Measurements from ENCODE around the gene IL1RAPL1.
"Not testable (repeated sequence)": the region's sequence is repeated elsewhere in the genome, so short reads cannot be mapped to it uniquely, and the experiment has no call there.

The IL1RAPL1 gene

DNA sequence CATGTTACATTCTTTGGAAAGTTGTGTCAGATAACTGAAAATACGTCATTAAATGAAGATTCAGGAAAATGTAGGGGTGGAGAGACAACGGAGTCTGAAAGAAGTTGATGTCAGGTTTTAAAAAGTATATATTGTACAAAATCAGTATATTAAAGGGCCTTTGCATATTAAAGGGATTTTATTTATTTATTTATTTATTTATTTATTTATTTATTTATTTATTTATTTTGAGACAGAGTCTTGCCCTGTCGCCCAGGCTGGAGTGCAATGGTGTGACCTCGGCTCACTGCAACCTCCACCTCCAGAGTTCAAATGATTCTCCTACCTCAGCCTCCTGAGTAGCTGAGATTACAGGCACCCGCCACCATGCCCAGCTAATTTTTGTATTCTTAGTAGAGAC is 213.4 kb downstream of the IL1RAPL1 start:
- DNase-seq, result not testable (repeated sequence)

DNA sequence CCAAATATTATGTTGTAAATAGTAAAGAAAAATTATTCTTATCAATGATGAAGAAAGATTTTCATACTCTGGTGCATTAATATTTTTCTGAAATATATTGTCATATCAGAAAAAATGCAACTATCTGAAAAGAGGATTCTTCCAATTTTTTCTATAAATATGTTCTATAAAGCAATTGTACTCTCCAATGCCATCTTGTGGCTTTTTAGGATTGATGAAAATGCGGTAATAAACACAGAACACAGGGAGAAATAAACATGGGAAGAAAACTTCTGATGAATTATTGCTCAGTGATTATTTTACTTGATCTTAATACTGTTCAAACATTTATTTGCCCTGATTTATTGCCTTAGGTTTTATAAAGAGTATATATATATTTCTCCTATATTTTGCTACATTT is 215.4 kb downstream of the IL1RAPL1 start:
- DNase-seq, result no peak

- DNase-seq, result no peak
These were observed 248.7 kb downstream of the IL1RAPL1 start for GRCh38 chrX:28835991-28836390.

DNA sequence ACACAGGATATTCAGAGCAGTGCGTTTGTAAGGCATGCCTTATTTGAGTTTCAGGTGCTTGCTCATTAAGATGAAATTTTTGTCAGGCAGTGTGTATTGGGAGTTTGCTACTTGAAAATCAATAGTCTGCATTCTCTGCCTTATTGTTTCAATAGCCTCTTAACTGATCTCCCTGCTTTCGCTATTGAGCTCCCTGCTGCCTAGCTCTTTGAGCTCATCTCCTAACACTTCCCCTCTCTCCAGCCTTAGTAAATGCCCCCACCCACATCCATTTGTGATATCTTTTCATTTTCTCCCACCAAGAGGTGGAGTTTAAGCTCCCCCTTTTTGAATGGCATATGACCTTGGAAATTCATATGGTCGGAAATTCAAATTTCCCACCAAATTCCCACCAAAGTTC is 256.6 kb downstream of the IL1RAPL1 start:
- no peak for DNase-seq

DNA sequence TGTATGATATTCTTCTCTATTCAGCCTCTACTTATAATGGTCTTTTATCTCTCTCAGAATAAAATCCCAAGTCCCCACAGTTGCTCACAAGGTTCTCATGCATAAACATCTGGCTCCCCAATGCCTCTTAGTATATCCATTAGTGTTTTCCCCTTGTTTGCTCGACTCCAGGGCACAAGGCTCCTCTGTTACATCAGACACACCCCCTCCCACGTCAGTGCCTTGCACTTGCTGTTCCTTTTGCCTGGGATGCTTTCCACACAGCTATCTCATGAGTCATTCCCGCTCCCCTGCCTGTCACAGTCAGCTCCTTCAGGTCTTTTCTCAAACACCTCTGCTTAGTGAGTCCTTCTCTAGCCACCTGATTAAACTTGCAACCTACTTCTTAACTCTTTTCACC is 260.2 kb downstream of the IL1RAPL1 start:
- DNase-seq, result peak; percentile 78

DNA sequence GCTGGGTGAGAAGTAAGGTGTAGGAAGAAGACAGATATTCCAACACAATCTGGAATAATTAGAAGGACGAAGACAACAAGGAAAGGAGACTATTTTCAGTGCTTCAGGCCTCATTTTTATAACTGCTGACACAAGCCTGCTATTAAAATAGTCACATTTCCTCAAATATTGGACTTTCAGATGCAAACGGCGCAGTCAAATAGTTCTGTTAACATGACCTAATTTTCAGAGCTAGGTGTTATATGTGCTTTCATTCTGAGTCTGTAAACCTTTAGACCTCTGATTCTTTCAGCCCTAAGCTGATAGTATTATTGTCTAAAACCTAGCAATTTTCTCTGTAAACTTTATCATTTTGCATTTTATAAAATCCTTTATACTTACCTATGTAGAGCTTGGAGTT is 261.5 kb downstream of the IL1RAPL1 start:
- no peak for DNase-seq

DNA sequence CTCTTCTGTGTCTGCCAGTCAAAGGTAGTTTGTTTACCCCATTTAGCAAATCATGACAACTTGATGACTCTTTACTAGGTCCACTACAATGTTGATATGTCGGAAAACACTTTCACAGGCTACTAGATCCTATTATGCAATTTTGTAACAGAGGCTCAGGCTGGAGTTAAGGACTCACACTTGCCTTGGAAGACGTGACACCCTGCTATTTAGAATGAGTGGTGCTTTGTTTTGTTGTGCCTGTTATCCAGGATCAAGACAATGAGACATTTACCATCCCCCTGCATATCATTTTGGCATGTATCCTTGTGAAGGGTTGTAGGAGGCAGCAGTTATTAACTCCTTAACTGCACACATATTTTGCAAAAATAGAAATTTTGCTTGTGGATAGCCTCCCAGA is 263.7 kb downstream of the IL1RAPL1 start:
- no peak for DNase-seq

- DNase-seq, result no peak
These were observed 264.6 kb downstream of the IL1RAPL1 start for GRCh38 chrX:28851871-28852270.

DNA sequence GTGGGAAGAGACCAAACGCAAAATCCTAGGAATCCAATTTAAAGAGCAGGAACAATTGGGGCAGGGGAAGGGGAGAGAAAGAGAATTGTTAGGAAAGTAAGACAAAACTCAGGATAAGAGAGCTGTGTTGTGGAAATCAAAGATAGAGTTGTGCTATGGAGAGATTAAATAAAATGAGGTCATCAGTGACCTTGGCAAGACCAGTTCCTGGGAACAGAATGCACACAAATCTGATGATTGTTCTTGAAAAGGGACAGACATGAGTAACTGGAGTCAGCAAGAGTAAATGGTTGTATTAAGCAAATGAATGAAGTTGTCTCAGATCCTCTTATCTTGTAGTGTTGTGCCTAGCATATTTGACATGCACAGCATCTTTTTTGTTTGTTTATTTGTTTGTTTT is 267.4 kb downstream of the IL1RAPL1 start:
- no peak for DNase-seq

- DNase-seq, result no peak
These were observed 289.2 kb downstream of the IL1RAPL1 start for GRCh38 chrX:28876408-28876807.

GRCh38 chrX:28876901-28877300 is 289.7 kb downstream of the IL1RAPL1 start:
- no peak for DNase-seq

DNA sequence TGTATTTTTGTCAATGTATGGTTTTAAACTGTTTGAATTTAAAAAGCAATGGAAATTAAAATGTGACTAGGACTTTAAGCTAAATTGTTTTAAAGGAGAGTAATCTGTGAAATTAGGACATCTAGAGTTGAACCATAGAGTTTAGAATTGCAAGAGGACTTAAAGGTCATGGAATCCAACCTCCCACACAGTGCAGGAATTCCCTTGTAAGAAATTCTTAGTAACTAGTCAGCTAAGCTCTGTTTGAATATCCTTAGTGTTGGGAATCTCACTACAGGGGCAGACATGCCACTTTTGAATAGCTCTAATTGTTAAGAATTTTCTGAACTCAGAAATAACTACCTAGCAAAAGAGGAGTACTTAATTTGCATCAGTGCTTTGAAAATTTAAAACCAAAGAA is 292.9 kb downstream of the IL1RAPL1 start:
- DNase-seq, result no peak

GRCh38 chrX:28884823-28885222 is 297.6 kb downstream of the IL1RAPL1 start:
- DNase-seq, result no peak

GRCh38 chrX:28888416-28888815 is 301.2 kb downstream of the IL1RAPL1 start:
- DNase-seq, result no peak

DNA sequence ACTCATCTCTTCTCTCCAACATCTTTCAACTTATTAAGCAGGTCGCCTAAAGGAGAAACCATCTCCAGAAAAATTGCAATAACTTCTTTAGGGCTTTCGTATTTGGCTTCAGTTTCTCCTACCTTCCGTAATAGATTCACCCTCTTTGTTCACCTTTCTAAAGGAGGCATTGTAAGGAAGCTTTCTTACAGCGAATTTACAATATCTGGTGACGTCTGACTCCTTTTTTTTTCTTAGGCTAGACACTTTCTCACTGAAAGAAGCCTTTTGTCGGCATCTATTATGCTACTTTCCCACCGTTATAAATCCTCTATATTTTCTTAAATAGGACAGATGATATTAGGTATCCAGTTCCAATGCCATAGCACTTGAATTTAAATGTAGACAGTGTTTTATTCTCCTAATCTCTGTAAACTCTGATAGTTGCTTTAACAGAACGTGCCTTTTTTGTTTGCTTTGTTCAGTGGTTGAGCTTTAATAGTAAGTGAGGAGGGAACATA is 302.4 kb downstream of the IL1RAPL1 start:
- DNase-seq, result no peak

DNA sequence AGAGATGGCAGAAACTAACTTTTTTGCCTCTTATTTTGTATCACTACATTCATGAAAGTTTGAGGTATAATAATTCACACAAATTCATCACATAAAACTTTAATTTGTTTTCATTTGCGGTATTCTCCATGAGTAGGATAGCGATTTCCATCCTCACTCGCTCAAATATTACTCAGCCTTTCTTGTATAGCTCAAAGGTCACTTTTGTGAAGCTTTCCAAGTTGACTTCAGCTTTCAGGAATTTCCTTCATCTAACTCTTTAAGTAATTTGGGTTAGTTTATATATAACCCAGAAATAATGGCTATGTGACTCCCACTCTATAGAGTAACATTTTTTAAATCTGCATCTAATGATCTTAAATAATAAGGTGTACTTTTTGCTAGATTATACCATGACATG is 314.4 kb downstream of the IL1RAPL1 start:
- DNase-seq, result no peak

GRCh38 chrX:28910487-28910886 is 323.2 kb downstream of the IL1RAPL1 start:
- no peak for DNase-seq

- DNase-seq, result no peak
These were observed 333.1 kb downstream of the IL1RAPL1 start for GRCh38 chrX:28920153-28920943.

- no peak for DNase-seq
These were observed 334.9 kb downstream of the IL1RAPL1 start for GRCh38 chrX:28922106-28922505.

DNA sequence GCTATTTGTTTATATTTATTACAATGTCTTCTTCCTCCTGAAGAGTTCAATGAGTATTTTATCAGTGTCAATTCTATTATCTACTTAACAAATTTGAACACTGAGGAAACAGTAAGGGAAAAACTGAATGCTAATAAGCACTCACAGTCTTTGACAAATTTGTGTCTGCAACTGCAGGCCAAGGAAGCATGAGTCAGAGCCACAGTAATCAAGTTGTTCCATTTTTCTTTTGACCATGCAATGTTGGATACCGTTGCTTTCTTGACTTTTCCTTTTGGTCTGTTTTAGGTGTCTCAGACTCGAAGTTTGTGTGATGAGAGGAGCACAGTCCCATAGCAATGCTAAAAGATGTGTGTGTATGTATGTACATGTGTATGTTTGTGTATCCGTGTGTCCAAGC is 359.6 kb downstream of the IL1RAPL1 start:
- no peak for DNase-seq

DNA sequence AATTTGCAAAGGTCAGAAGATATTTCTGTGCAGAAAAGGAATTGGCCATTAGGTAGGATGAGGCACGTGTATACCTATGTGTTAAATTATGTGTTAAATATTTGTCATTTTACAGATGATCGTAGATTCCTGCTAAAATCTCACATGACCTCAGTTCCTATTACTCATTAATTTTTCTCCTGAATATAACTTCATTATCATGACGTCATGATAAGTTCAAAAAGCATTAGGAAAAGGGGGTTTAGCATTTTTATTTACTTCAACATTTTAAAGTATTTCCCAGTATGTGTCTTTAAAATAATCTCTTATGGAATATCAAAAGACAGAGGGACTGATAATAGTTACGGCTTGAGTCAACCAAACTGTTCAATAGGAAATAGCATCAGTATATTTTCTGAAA is 372.8 kb downstream of the IL1RAPL1 start:
- no peak for DNase-seq

DNA sequence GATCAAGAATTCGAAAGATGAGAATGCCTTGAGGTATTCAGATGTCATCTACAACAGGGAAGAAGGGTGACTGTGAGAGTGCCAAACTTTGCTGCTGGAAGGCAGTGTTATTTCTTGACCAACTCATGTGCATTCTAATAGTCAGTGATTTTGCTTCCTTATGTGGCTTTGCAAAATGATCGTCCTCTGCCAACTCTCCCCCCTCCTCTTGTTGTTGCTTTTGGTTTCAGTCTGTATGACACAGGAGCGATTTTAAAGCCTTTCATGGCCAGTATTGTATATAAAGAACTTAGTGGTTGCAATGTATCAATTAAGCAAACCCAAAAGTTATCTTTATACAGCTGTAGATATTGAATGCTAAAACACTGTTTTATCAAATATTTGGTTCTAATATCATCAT is 379.1 kb downstream of the IL1RAPL1 start:
- no peak for DNase-seq

GRCh38 chrX:28969126-28969525 is 381.9 kb downstream of the IL1RAPL1 start:
- no peak for DNase-seq

- DNase-seq, result no peak
These were observed 392.6 kb downstream of the IL1RAPL1 start for GRCh38 chrX:28979877-28980276.

DNA sequence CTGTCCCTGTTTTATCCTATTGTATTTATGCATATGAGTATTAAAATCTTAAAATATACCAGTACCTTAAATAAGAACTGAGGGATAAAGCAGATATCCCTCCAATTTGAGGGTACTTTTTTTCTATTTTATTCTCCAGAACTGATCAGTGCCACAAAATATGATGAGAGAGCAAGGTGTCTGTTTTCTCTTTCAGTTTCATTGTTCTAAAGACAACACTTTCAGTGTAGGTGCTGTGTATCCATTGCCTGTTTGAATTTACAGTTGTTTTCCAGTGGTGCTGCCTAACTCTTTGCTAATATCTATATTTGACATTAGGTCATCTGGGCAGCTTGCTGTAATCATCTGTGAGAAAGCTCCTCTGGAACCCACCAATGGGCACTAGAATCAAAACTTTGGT is 394.7 kb downstream of the IL1RAPL1 start:
- DNase-seq, result no peak
